GM12891 (cell line): ENCODE measurements around the gene IL17RD.

Experiments
- DNase-seq: peaks from one replicate; pipeline ENCODE4 v3.0.0; 2011; ENCODE audit warnings: low spot score; ENCODE audit not compliant: insufficient read length
- FAIRE-seq: peaks from 2 replicates; lab custom pipeline; 2011; peaks lifted over from hg19 to GRCh38; lab: Jason Lieb, UNC
- PAX5 ChIP-seq: IDR thresholded peaks from 2 replicates; pipeline ENCODE4 v1.6.1; 2011; ENCODE audit warnings: low read length, moderate library complexity, mild to moderate bottlenecking; ENCODE audit not compliant: insufficient read depth, severe bottlenecking
- POLR2A ChIP-seq: IDR thresholded peaks from 2 replicates; pipeline ENCODE4 v1.6.1; 2011; ENCODE audit warnings: low read depth, low read length, control low read depth
- POLR2AphosphoS5 ChIP-seq: IDR thresholded peaks from 2 replicates; pipeline ENCODE4 v1.6.1; 2011; ENCODE audit warnings: low read depth, low read length, control low read depth
- POU2F2 ChIP-seq: IDR thresholded peaks from 2 replicates; pipeline ENCODE4 v1.6.1; 2011; ENCODE audit warnings: low read depth, mild to moderate bottlenecking, control low read depth, low read length, moderate library complexity
- SPI1 ChIP-seq: IDR thresholded peaks from 2 replicates; pipeline ENCODE4 v1.6.1; 2011; ENCODE audit warnings: low read depth, low read length, control low read depth
- TAF1 ChIP-seq: IDR thresholded peaks from 2 replicates; pipeline ENCODE4 v1.6.1; 2011; ENCODE audit warnings: low read depth, low read length, control low read depth

IL17RD gene

GRCh38 chr3:57063032-57063431, 102.1 kb downstream of the IL17RD start:
- TF ChIP-seq TAF1 = no peak
- 0 out of 2 replicates have a peak, but pooled peaks have one; percentile 8 for TF ChIP-seq SPI1
- DNase-seq = no peak
- FAIRE-seq = no peak

- DNase-seq (no peak), FAIRE-seq (no peak)
- TF ChIP-seq SPI1 (no peak), TAF1 (no peak), POU2F2 (no peak), POLR2AphosphoS5 (no peak), POLR2A (no peak), PAX5 (no peak)
Measured at GRCh38 chr3:57062101-57062631, 103.0 kb downstream of the IL17RD start.

DNA sequence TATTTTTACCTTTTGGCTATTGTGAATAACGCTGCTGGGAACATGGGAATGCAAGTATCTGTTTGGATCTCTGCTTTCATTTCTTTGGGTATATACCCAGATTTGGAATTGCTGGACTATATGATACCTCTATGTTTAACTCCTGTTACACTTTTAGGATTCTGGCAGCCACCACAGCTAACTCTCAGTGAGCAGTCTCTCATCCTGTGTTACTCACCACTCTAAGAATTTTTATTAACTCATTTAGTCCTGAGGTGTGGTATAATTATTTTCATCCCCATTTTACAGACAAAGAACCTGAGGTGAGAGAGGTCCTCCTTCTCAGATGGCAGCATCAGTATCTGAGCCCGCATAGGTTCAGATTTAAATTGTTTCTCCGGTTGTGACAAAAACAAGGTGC, 103.6 kb downstream of the IL17RD start:
- no peak for TF ChIP-seq PAX5
- no peak for TF ChIP-seq TAF1
- no peak for TF ChIP-seq POLR2AphosphoS5
- TF ChIP-seq POLR2A = no peak
- no peak for TF ChIP-seq SPI1
- DNase-seq = no peak
- no peak for FAIRE-seq

- FAIRE-seq (no peak), DNase-seq (no peak)
Measured at GRCh38 chr3:57060089-57060821, 104.9 kb downstream of the IL17RD start, which contains the start of gene SPATA12. SPATA12 (plus strand) TSS chr3:57060664; CDS start chr3:57073695, 13,031 bp downstream.

DNA sequence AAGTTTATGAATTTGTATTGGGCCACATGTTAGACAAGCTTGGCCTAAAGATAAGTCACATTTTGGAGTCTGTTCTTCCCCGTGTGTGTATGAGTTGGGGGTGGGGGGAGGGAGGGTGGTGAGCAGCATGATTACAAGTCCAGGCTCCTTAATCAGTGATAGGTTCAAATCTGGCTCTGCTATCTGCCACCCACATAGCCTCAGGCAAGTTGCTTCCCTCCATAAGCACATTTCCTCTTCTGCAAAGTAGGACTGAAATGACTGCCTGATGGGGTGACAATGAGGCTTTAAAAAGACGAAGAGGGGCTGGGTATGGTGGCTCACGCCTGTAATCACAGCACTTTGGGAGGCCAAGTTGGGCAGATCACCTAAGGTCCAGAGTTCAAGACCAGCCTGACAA, 105.7 kb downstream of the IL17RD start:
- TF ChIP-seq POU2F2 (no peak), SPI1 (peak; percentile 68)
- no peak for FAIRE-seq
- no peak for DNase-seq

More at GRCh38 chr3:57060089-57060821, 104.9 kb downstream of the IL17RD start, which contains the start of gene SPATA12:
- TF ChIP-seq POLR2A (no peak), POU2F2 (no peak), PAX5 (no peak), POLR2AphosphoS5 (no peak), SPI1 (no peak), TAF1 (no peak)

- TF ChIP-seq POU2F2 (no peak), TAF1 (no peak), POLR2AphosphoS5 (no peak), PAX5 (no peak)
- FAIRE-seq (no peak), DNase-seq (no peak)
Measured at GRCh38 chr3:57057351-57057750, 107.8 kb downstream of the IL17RD start.

- TF ChIP-seq POLR2A (no peak), TAF1 (no peak), PAX5 (no peak), SPI1 (no peak), POLR2AphosphoS5 (no peak)
- no peak for DNase-seq
- no peak for FAIRE-seq
Measured at GRCh38 chr3:57053122-57053521, 112.0 kb downstream of the IL17RD start.

DNA sequence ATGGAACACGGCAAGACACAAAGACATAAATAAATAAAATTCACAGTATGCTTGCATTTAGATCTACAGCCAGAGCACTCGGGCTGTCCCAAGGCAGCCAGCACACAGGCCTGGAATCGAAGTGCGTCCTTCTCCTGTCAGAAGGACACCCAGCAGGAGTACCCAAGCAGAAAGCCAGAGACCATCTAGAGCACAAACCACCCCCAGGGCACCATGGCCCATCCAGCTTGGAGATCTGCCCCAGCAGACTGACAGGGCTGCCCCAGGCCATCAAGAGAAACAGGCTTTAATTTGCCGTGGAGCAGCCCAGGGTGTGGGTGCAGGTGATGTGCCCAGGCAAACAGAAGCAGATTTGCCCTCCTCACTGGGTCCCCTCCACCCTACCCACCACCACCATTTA, 112.5 kb downstream of the IL17RD start:
- no peak for FAIRE-seq
- DNase-seq = no peak
- TF ChIP-seq POLR2A (no peak), SPI1 (no peak), POU2F2 (no peak), TAF1 (no peak), PAX5 (no peak), POLR2AphosphoS5 (no peak)

DNA sequence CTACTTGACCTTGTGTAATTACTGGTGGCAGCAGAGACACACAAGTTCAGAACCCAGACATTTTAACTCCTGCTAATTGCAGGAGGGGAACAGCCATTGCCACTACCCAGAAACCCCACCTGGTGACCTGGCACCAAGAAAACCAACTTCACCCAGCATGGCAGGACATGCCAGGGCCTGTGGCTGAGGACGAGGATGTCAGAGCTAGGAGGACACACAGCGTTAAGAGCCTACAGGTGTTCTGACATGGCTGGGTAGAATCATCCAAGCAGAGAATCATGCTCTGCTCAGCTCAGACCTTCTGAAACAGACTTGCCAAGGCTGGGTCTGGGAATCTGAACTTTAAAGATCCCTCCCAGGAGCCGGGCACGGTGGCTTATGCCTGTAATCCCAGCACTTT, 116.4 kb downstream of the IL17RD start:
- no peak for DNase-seq
- TF ChIP-seq POLR2AphosphoS5 (no peak), POLR2A (no peak), POU2F2 (no peak), PAX5 (no peak), SPI1 (no peak), TAF1 (no peak)
- peak; percentile 76 for FAIRE-seq

DNA sequence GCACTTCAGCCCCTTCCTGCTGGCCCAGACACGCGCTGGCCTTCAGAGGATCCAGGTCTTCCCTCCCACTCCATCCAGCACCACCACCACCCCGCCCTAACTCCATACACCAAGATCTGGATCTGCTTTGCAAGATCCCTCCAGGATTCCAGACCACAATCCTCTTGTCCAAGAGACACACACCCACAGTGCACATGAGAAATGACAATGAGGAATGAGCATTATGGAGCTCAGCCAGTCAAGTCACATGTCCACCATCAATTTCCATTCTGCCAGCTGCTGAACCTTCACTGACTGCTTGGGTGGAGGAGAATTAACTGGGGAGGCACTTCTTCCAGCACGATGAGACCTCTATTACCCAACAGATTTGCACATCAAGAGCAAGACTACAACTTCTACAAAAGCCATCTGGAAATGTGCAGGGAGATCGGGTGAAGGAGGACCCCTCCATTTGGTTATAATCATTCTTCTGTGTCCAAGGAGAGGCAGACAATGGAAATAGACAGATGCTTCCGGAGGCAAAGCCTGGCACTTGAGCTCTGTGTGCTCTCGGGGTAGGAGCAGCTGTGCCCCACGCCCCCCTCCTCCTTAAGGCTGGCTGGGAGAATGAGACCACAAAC, 117.0 kb downstream of the IL17RD start:
- DNase-seq (no peak), FAIRE-seq (peak; percentile 59)
- TF ChIP-seq TAF1 (no peak), SPI1 (no peak), POU2F2 (no peak), POLR2A (no peak), PAX5 (no peak), POLR2AphosphoS5 (no peak)
